ENCODE data around the gene ABCC10.

ABCC10 gene

DNA sequence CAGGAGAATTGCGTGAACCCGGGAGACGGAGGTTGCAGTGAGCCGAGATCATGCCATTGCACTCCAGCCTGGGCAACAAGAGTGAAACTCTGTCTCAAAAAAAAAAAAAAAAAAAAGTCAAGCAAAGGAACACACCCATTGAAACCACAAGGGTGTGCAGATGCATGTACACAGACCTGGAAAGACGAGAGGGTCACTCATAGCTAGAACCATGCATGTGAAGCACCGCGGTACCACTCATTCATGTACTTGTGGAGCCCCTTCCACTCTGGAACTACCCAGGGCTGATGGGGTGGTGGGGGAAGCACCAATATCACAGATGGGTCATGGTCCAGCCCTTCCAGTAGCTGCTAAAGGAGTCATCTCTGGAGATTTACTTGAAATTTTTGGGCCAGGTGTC is 42.6 kb downstream of the ABCC10 start:
- DNase-seq = no peak

DNA sequence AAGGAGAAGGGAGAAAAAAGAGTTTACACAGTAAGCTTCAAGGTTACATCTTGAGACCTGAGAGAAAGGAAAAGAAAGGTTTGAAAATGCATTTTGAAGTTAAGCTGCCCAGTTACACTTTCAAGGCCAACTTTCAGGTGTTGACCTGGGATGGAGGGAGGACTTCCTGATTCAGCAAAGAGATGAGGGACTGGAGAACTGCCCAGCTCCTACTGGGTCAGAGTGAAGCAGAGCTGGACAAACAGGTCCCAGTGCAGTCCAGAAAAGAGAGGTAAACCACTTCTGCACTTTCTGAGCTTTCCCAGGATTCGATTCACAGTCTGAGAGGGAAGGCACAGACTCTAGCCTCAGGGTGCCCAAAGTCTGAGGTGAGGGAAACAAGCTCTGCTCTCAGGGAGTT is 44.1 kb downstream of the ABCC10 start:
- no peak for DNase-seq

DNA sequence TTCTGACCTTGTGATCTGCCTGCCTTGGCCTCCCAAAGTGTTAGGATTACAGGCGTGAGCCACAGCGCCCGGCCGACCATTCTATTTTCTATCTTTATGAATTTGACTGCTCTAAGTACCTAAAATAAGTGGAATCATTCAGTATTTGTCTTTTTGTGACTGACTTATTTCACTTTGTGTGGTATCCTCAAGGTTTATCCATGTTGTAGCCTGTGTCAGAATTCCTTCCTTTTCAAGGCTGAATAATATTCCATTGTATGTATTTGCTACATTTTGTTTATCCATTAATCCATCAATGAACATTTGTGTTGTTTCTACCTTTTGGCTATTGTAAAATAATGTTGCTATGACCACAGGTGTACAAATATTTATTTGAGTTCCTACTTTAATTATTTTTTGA is 45.2 kb downstream of the ABCC10 start:
- no peak for DNase-seq

DNA sequence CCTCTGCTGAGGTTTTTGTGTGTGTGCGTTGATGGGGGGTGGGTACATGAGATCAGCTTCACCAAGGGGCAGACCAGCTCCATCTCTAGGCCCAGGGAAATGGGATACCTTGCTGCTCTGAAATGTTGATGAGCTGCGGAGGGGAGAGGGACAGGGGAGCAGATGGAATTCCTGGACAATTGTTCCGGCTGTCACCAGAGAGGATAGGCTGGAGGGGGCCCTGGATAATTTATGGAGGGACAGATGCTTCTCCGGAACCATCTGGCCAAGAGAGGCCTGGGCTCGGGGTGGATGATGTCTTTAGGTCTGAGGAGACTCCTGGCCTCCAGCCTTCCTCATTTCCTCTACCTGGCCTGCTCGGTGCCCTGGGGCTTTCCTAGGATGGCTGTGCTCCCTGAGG is 48.2 kb downstream of the ABCC10 start:
- DNase-seq = no peak

GRCh38 chr6:43476746-43477145 is 49.4 kb downstream of the ABCC10 start:
- no peak for DNase-seq

DNA sequence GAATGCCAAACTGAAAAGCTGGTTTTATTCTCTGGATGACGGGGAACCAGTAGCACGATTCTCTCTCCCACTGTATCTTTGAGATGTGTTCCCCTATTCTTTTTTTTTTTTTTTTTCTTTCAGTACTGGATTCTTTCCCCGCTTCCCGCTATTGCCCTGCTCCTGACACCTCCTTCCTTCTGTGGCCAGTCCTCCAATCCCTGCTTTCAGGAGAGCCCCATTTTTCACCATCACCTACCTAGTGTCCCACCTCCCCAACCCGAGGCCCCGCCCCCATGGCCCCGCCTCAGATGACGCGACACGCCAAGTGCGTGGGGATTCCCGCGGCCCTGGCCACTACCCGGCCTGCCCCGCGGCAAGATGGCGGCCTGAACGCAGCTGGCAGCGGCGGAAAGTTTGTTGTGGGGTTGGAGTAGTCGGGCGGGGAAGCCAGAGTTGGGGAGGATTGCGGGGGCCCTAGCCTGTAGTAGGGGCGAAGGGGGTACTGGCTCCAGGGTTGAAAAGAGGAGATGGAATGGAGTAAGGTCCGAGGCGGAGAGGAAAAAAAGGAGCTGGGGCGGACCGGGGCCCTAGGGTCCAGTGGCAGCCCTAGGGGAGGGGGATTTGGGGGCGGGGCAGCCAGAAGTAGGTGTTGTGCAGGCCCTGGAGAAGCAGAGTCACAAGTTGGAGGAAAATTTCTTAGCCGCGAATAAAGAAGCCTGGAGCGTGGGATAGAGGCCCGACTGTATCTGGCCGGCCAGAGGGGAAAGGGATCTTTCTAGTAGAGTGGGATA is 50.1 kb downstream of the ABCC10 start, which contains the start of gene TJAP1:
Gene TJAP1, plus strand, starts transcription at position 336 of the 773 bp plus-strand sequence. CDS start 21,432 bp downstream, outside the sequence.
- DNase-seq = peak; percentile 91 to 96 (median 94)

DNA sequence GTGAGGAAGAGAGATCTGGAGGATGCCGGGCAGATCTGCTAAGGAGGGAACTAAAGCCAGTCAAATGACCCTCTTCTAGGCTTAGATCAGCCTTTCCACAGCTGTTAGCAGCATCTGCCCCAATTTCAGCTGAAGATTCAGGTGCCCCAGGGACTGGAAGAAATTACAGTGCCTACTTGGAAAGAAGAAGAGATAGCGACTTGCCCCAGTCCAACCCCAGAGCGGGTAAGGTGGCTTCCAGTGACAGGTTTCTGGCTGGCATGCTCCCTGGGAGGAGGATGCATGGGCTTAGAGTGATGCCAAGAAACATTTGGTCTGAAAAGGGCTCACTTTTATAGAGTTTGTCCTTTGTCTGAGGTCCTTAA is 50.6 kb downstream of the ABCC10 start:
- DNase-seq = no peak

- DNase-seq = no peak
Observed at GRCh38 chr6:43481075-43481474, 53.7 kb downstream of the ABCC10 start.

GRCh38 chr6:43481591-43482236 is 54.4 kb downstream of the ABCC10 start:
- no peak for DNase-seq

GRCh38 chr6:43488667-43489276 is 61.4 kb downstream of the ABCC10 start:
- DNase-seq = no peak

DNA sequence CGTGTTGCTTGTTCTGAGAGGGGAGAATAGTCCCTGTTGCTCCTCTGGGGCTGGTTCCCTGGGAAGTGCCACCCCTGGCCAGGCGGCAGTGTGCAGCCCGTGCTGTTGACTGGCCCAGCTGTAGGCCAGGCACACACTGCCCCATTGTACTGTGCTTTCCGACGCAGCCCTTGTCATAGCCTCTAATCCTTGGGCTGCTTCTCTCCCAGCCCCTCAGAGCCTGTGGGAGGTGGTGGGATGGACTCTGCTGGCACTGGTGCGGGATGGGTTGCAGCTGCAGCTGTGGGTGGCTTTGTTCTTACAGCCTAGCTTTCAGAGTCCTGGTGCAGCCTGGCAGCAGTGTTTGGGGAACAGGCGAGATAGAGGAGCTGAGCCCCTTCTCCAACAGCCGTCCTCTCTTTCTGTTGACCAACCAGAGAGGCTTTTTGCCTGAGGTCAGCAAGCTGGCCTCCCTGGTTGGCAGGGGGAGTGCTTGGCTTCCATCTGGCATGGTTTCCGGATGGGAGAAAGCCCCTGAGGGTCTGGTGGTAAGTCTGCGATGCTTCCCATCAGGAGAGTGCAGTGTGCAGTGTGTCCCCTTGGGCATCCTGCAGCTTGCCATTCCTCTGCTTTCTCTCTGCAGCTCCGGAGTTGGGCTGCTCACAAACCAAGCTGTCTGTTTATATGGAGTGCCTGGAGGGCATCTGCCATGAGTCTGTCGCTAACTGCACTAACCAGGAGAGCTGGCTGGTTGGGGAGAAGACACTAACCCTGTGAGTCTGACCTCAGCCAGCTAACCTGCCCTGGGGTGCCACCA is 62.1 kb downstream of the ABCC10 start:
- DNase-seq = no peak

DNA sequence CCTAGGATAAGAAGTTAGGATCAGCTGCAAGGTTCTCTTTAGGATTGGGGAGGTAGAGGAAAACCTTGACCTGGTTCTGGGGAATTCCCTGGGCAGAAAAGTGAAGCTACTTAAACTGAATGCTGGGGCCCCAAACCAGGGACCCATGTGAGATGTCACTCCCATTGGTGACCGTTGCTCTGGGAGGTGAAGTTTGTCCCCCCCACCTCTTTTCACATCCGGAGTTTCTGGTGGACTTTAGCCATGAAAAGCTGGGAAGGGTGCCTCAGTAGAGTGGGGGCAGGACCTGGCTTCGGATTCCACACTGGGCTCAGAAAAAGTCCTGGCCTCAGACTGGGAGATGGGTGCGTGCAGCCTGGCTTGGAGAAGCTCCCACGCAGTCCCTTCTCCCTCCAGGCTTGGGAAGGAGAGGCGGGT is 63.2 kb downstream of the ABCC10 start:
- no peak for DNase-seq

DNA sequence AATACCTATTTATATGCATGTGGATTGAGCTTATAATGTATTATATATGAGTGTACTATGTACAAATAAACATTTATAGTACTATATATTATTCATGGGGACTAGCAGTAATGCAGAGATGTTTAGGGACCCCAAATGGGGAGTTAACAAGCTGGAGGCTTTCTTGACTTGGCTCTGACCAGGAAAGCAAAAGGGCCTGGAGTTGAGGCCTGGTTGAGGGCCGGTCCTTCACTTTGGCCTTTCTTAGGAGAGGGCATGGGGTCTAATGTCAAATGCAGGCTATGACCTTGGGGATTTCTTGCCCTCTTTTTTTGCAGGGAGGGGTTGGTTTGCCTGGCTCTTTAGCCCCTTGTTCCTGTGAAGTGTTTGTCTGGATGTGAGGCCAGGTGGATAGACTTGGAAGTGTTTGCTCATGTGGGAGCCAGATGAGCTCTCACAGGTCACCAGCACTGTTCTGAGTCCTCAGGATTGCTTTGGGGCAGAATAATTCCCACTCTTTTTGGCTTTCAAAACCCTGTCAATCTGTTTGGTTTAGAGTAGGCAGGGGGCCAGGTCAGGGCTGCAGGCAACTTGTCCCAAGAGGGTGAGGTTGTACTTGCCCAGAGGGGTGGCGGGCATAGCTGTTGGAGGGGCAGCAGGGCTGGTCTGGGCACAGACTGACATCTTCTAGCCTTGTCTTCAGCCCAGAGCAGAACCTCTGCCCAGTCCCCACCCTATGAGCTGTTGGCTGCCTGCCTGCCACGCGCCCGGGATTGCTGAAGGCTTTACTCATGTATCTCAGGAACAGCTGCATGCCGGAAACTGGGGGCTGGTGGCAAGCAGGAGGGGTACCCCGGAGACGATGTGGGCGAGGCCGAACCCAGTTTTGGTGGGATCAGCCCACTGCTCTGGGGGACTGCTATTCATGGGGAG is 64.7 kb downstream of the ABCC10 start:
- DNase-seq = no peak

GRCh38 chr6:43492673-43493072 is 65.3 kb downstream of the ABCC10 start:
- DNase-seq = no peak

DNA sequence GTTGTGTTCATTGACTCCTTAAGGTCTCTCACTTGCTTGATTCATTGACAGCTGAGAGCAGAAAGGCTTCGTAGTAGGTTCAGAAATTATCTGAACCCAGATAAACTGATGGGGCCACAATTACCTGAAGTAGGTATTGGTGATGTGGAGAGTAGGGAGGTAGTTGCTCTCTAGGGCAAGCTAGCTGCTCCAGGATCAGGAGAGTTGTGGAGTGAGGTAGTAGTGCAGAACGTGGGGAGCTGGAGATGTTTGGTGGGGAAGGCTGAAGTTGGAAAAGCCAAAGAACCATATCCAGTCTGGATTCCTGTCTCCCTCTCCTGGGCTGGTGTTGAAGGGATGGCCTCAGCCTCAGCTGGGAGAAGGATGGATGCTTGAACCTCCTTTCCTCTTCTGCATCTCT is 65.9 kb downstream of the ABCC10 start:
- no peak for DNase-seq

DNA sequence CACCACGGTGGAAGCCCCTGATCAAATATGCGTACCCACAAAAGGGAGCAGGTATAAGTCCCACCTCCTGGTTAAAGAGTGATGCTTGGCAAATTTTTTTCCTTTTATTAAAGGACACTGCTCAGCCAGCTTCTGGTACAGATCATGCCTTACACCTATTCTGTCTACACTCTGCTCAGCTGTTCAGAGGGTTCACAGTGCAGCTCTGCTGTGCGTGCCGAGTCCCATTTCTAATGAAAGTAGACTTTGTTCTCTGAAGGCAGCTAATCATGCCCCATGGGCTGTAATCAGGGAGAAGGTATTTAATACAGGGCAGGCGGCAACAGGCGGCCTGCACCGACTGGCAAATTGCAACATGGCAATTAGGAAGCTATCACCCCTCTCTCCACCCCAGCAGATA is 66.5 kb downstream of the ABCC10 start:
- no peak for DNase-seq

- no peak for DNase-seq
Observed at GRCh38 chr6:43494321-43494720, 67.0 kb downstream of the ABCC10 start.

- no peak for DNase-seq
Observed at GRCh38 chr6:43494766-43495165, 67.4 kb downstream of the ABCC10 start.

- DNase-seq = peak in 1 of 4 experiments; percentile 16
Observed at GRCh38 chr6:43495409-43495941, 68.1 kb downstream of the ABCC10 start.

DNA sequence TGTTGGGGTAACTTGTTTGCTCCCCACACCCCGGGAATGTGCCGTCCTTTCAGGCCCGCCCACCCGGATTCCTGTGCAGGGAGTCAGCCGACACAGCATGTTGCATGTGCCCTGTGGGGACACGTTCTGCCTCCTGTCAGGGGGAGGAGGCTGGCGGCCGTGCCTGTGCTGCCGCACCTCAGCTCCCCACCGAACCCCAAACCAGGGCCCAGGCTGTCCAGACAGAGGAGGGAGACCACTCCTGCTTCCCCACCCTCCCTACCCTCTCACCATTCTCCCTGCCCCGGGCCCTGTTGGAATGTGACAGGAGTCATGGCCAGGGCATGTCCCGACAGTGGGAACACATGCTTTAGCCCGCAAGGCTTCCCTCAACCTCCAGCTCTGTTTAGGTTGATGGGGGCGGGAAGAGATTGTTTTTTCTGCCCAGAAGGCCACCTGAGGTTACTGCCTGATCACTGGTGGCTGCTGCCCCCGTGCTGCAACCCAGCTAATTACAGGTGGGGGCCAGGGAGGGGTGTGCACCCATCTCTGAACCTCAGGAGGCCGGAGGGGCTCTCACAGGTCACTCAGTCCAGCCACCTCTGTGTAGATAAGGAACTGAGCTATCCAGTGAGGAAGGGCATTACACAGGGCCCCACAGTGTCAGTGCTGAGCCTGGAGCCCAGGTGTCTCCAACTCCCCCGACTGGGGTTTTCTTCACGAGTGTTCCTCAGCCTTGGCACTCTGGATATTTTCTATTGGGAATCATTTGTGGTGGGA is 69.2 kb downstream of the ABCC10 start:
- DNase-seq = no peak

GRCh38 chr6:43497129-43497396 is 69.7 kb downstream of the ABCC10 start:
- no peak for DNase-seq

All from activated CD4-positive, CD25-positive, alpha-beta regulatory T cell (primary cell).